NCI-H1048 (cell line): ENCODE results near the gene ABCF3.
"Not testable (repeated sequence)": the region's sequence is repeated elsewhere in the genome, so short reads cannot be mapped to it uniquely, and the experiment has no call there.

ENCODE experiments used
- DNase-seq: peaks from one replicate; lab custom pipeline; 2025; lab: John Stamatoyannopoulos, UW

The ABCF3 gene, protein sequence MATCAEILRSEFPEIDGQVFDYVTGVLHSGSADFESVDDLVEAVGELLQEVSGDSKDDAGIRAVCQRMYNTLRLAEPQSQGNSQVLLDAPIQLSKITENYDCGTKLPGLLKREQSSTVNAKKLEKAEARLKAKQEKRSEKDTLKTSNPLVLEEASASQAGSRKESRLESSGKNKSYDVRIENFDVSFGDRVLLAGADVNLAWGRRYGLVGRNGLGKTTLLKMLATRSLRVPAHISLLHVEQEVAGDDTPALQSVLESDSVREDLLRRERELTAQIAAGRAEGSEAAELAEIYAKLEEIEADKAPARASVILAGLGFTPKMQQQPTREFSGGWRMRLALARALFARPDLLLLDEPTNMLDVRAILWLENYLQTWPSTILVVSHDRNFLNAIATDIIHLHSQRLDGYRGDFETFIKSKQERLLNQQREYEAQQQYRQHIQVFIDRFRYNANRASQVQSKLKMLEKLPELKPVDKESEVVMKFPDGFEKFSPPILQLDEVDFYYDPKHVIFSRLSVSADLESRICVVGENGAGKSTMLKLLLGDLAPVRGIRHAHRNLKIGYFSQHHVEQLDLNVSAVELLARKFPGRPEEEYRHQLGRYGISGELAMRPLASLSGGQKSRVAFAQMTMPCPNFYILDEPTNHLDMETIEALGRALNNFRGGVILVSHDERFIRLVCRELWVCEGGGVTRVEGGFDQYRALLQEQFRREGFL

GRCh38 chr3:184186184-184186901 is at the start of gene ABCF3:
Gene ABCF3 (plus strand): TSS chr3:184186199. CDS start chr3:184186208, 9 bp downstream.
- no peak for DNase-seq

- no peak for DNase-seq
Measured at GRCh38 chr3:184140436-184140835, 45.6 kb upstream of the ABCF3 start.

GRCh38 chr3:184142199-184142598 is 43.8 kb upstream of the ABCF3 start:
- no peak for DNase-seq

DNA sequence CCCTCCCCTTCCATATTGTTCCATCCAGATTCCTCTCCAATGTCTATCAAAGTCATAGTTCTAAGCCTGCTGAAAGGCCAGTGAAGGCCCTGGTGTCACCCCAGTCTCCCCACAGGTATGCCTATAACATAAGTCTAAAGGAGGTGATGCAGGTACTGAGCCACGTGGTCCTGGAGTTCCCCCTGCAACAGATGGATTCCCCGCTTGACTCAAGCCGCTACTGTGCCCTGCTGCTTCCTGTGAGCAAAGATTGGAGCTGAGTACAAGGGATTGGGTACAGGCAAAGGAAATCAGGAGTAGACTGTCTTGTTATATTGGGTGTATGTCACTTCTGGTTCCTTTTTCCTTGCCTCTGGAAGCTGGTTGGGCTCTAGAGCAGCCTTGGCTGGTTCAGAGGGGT is 42.7 kb upstream of the ABCF3 start:
- no peak for DNase-seq

DNA sequence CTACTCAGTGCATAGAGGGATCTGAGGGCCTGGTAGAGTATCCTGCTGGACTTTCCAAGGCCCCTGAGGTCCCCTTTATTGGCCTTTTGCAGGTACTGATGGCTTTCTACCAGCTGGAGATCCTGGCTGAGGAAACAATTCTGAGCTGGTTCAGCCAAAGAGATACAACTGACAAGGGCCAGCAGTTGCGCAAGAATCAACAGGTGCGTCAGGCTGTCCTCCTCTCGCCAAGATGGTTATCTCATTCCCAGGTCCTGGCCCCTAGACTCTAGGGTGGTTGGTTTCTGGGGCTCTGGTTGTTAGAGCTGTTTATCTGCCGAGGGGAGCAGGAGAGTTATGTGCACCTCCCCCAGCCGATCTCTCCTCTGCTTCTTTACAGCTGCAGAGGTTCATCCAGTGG is 41.5 kb upstream of the ABCF3 start:
- no peak for DNase-seq

DNA sequence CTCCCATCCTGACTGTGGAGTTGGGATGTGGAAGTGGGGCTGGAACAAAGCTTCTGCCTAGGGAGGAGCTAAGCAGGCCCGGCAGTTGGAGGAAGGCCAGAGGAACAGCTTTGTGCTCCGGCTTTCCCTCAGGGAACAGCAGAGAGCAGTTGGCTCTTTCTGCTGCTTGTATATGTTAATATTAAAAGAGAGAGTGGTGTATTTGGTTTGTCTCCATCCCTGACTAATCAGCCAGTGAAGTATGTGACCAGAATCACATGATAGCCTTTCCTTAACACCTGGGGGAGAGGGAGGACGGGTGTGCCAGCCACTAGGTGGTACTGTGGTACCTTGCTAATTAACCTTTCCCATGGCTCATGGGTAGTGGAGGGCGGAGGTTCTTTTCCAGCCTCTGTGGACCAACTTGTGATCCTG is 40.9 kb upstream of the ABCF3 start:
- no peak for DNase-seq

DNA sequence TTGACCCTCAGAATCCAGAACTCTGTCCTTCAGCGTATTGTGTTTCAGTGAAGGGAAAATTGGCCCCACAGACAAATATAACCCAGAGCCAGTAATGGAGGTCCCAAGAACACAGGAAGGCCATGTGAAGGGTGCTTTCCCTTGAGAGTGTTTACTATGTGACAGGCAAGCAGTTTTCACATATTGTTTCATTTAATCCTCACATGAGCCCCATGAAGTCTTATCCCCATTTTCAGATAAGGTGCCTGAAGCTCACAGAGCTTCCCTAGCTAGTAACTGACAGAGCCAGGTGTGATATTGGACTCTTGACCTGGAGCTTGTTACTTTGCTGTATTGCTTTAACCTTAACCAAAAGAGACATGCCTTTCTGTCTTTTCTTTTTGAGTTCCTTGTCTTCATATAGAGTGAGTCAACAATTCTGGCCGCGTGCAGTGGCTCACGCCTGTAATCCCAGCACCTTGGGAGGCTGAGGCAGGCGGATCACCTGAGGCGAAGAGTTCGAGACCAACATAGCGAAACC is 40.2 kb upstream of the ABCF3 start:
- no peak for DNase-seq

- DNase-seq: no peak
Measured at GRCh38 chr3:184148076-184148475, 37.9 kb upstream of the ABCF3 start.

DNA sequence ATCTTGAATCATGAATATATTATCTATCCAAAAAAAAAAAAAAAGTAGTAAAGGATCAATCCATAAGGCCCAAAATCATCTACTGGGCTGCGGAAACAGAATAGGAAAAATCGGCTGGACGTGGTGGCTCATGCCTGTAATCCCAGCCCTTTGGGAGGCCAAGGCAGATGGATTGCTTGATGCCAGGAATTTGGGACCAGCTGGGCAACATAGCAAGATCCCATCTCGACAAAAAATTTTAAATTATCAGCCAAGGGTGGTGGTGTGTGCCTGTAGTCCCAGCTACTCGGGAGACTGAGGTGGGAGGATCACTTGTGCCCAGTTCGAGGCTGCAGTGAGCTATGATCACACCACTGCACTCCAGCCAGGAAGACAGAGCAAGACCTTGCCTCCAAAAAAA is 36.9 kb upstream of the ABCF3 start:
- DNase-seq: no peak

- DNase-seq: not testable (repeated sequence)
Measured at GRCh38 chr3:184149770-184150169, 36.2 kb upstream of the ABCF3 start.

- no peak for DNase-seq
Measured at GRCh38 chr3:184154885-184155643, 30.9 kb upstream of the ABCF3 start, which contains the start of gene DVL3. Gene DVL3 (plus strand): TSS chr3:184155377. CDS start chr3:184155636, 259 bp downstream.

DNA sequence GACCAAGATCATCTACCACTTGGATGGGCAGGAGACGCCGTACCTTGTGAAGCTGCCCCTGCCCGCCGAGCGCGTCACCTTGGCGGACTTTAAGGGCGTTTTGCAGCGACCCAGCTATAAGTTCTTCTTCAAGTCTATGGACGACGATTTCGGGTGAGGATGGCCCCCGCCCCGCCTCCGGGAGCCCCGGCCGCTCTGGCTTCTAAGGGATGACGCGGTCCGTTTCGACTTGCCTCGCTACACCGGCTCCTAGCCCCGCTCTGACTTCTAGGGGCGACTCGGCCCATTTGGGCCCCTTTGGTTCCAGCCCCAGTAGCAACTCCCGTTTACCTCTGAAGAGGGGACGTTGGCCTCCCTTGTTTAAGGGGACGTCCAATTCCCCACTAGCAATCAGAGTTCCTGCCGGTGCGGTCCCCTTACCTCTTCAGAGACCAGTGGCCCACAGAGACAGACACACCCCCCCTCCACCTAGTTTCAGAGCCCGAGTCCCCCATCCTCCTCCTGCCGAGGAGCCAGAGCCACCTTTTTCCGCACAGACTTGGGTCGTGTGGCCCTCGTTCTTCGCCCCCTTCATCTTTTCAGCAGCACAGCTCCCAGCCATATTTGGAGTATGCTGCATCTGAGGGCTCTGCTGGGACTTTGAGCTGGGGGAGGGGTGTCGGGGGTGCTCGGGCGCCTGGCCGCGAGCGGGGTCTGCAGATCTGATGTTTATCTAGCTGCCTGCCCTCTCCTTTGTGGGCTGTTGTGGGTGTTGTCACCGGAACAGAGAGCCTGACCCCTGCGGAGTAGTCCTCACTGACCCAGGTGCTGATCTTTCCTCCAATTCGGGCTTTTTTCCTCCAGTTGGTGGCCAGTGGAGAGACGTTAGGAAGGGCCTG is 30.1 kb upstream of the ABCF3 start:
- DNase-seq: no peak

- DNase-seq: no peak
Measured at GRCh38 chr3:184156522-184156955, 29.5 kb upstream of the ABCF3 start.

GRCh38 chr3:184157206-184157605 is 28.8 kb upstream of the ABCF3 start:
- DNase-seq: no peak

GRCh38 chr3:184158404-184158803 is 27.6 kb upstream of the ABCF3 start:
- no peak for DNase-seq

- DNase-seq: no peak
Measured at GRCh38 chr3:184160456-184160855, 25.5 kb upstream of the ABCF3 start.

- not testable (repeated sequence) for DNase-seq
Measured at GRCh38 chr3:184162571-184163070, 23.4 kb upstream of the ABCF3 start.

- no peak for DNase-seq
Measured at GRCh38 chr3:184164648-184165330, 21.2 kb upstream of the ABCF3 start.

- no peak for DNase-seq
Measured at GRCh38 chr3:184165543-184165942, 20.5 kb upstream of the ABCF3 start.

- DNase-seq: no peak
Measured at GRCh38 chr3:184166671-184167070, 19.3 kb upstream of the ABCF3 start.
